Skin of body (tissue), 2 donors: ENCODE data around the gene ELFN2. TPM values are rescaled to one million over a fixed set of nuclear protein-coding genes. Genes with fewer than 3 reads are reported as not detected.

ENCODE experiments used
- DNase-seq: peaks from one replicate; lab custom pipeline; 2025; lab: John Stamatoyannopoulos, UW
- total RNA-seq: library from RNA; depleted of rRNA; stranded (reverse); fragments of >200 nt; gene quantifications from one replicate; pipeline ENCODE4 v1.2.3, GENCODE V29; 2014

Gene ELFN2
- total RNA-seq, 1 donor from 2014 or later, result 0.30 TPM

DNA sequence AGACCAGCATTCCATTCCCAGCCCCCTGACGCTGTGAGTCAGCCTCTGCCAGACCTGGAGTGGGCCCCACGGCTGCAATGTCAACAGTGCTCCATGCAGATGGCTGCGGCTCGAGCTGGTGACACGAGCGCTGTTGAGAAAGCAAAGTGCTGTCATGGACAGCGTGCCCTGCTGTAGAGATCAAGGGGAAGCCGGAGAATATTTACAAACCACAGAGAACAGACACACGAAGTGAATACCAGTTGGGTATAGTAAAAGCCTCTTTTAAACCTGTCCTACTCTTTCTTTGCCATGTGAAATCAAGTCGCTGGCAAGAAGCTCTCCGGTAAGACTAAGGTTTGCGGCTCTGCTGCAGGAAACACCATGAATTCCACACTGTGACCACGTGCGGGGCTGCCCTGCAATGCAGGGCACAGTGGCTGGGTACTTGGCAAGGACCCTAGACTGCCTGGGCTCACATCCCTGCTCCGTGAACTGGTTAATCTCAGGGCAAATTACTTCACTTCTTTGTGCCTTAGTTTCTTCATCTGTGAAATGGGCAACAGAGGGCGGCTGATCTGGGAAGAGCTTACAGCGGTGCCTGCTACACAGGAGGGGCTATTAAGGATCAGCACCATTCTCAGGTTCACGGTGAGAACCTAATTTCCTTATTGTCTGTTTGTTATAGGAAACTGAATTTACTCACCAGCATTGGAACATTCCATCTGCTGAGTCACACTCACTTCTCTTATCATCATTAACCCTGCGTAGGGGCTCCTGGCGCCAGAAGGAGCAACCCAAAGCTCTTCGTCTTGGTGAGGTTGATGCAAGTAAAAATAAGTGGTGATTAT is 27.8 kb upstream of the ELFN2 start:
- no peak for DNase-seq

DNA sequence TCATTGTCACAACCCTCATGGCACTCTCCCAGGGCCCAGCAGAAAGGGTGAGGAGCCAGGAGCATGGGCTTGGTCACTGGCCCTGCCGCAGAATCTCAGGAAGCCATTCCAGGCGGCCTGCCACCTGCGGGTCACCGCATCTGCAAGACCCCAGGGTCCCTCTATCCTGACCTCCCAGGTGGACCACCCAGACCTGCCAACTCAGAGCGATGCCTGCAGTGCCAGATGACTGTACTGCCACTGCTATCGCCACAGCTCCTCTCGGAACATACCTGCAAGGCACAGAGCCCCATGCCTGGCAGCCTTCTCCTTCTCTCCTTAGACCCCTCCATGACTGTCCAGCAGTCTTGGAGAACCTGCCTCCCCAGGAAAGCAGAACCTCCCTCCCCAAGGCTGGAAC is 26.4 kb upstream of the ELFN2 start:
- no peak for DNase-seq

DNA sequence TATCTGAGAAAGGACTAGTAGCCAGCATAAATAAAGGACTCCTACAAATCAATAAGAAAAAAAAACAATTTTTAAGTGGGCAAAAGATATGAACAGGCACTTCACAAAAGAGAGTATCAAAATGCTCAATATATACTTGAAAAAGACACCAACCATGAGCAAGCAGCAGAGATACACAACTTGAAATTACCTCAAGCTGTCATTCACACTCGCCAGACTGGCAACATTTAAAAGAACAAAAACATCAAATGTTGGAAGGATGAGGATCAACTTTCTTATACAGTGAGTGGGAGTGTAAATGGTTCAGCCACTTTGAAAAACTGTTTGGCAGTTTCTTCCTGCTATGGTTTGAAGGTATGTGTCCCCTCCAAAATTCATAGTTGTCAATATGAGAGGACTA is 23.9 kb upstream of the ELFN2 start:
- DNase-seq, result no peak

DNA sequence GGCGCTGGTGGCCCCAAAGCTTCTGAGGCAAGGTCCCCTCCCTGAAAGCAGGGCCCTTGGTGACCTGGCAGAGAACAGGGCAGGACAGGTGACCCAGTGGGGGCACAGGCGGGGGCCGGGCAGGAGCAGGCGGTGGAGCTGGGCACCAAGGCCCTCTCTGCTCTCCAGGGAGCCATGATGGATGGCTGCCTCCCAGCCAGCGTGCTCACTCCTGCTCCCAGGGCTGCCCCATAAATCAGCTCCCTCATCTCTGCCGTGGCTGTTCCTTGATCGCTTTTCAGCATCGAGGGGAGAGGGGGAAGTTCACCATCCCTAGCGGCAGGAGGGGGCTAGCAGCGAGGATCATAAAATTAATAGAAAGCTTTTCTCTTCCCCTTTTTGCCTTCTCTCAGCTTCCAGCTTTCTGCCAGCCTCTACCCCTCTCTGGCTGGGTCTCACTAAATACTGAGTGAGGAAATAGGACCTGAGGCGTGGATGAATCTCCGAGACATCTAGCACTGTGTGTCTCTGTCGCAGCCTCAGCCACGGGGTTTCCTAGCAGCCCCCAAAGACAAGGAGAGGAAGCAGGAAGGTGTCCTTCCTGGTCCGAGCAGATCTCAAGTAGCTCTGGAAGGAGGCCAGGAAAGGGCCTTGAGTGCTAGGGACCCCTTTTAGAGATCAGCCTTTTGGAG is 22.2 kb upstream of the ELFN2 start:
- DNase-seq, result no peak

DNA sequence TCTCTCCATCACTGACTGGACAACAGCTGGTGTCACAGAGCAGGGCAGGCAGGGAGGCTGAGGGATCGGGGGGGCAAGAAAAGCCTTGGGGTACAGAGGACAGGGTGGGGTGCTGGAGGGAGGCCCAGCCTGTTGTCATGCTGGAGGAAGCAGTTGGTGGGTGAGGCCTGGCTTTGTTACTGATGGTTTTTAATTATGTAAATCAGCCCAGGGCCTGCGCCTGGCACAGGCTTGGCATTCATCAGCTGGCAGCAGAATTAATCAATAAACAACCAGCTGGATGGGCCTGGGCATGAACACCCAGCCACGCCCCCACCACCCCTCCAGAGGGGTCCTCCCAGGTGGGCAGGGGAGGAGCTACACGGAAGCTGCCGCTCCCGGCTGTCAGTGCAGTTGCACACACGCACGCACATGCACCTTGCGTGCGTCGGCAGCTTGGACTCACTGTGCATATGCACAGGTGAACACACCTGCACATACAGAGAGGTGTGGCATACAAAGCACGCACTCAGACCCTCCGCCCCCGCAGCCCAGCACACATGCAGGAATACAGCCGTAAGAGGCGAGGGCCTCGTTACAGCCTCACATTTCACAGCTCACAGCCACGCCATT is 21.3 kb upstream of the ELFN2 start:
- no peak for DNase-seq

DNA sequence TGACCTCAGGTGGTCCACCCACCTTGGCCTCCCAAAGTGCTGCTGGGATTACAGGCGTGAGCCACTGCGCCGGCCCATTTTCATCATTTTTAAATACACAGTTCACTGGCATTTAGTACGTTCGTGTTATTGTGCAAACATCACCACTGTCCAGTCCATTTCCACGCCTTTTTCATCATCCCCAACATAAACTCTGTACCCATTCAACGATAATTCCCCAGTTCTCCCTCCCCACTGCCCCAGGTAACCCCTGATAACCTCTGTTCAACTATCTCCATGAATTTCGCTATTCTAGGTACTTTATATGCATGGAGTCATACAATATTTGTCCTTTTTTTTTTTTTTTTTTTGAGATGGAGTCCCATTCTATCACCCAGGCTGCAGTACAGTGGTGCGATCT is 18.2 kb upstream of the ELFN2 start:
- DNase-seq, result no peak

DNA sequence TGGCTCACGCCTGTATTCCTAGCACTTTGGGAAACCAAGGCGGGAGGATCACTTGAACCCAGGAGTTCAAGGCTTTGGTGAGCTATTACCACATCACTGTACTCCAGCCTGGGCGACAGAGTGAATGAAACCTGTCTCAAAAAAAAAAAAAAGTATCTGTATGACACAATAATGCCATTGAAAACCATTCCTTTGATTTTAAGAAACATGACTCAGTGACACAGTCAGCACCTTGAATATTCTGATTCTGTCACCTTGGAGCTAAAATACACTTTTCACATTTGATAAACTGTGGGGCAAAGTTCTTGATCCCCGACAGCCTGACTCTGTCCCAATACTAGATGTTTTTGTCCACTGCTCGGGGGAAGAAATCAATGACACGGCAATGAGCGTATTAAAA is 16.7 kb upstream of the ELFN2 start:
- DNase-seq, result no peak

DNA sequence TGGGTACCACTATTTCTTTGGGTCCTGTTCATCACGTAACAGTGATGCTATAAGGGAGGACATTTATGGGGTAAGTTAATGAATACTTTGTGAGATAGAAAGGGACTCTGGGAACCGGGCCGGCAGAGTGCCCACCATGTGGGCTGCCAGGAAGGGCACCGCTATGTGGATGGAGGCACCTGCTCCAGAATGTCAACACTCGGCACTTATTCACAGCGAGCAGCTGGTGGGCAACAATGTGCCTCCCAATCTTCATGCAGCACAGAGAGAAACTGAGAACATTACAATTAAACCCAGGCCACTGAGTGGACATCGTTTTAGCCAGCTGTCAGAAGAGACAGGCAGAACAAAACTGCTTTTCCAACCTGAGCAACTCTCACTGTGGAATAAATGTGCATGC is 15.8 kb upstream of the ELFN2 start:
- no peak for DNase-seq

DNA sequence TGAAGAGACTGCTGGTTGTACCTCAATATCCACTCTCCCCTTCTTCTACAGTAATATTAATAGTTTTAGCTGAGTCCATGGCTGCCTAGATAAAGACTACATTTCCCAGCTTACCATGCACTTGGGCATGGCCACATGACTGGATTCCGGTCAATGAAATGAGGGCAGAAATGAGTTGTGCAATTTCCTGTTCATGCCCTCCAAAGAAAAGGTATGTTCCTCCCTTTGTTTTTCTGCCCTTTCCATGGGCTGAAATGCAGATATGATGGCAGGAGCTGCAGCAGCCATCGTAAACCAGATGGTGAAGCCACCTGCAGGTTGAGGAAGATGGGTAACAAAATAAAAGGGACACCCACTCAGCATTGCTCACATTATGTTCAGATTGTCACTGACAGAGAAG is 15.3 kb upstream of the ELFN2 start:
- DNase-seq, result no peak

DNA sequence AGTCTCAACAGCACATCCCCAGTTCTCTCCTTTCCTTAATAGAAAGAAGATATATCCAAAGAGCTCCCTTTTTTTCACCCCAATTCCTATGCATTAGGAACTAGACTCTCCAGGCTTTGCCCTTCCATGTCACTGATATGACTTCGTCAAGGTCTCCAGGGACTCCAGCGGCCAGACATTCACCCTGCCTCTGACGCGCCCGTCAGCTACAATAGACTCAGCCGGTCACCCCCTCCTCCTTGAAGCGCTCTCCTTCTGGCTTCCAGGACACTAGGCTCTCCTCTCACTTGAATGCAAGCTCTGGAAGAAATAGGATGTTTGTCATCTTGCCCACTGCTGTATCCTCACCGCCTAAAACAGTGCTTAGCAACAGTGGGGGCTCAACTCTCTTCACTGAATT is 14.9 kb upstream of the ELFN2 start:
- DNase-seq, result no peak

DNA sequence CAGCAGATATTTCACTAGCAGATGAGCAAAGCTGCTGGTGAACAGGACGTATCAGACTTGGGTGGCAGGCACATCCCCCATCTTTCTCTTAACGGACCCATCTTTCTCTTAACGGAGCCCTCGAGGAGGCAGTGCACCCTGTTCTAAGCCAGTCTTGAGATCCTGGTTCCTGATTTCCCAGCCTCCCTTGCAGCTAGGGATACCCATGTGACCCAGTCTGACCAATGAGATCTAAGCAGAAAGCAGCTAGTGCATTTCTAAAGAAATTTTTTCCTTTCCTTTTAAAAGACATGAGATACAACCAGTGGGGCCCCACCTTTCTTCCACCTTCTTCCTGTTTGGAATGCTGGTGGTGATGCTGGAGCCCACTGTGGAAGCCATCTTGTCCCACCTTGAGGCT is 13.6 kb upstream of the ELFN2 start:
- no peak for DNase-seq

DNA sequence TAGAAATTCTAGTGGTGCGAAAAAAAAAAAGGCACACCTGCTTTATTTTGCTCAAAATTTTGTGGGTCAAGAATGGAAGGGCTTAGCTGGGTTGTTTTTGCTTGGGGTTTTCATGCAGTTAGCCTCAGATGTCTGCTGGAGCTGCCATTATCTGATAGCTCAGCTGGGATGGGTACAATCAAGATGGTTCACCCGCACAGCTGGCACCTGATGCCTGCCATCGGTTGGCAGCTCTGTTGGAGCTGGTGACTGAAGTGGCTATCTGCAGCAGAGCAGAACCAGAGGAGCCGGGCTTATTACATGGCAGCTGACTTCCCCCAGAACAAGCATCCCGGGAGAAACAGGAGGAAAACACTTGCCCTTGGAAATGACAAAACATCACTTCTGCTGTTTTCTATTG is 12.1 kb upstream of the ELFN2 start:
- no peak for DNase-seq

DNA sequence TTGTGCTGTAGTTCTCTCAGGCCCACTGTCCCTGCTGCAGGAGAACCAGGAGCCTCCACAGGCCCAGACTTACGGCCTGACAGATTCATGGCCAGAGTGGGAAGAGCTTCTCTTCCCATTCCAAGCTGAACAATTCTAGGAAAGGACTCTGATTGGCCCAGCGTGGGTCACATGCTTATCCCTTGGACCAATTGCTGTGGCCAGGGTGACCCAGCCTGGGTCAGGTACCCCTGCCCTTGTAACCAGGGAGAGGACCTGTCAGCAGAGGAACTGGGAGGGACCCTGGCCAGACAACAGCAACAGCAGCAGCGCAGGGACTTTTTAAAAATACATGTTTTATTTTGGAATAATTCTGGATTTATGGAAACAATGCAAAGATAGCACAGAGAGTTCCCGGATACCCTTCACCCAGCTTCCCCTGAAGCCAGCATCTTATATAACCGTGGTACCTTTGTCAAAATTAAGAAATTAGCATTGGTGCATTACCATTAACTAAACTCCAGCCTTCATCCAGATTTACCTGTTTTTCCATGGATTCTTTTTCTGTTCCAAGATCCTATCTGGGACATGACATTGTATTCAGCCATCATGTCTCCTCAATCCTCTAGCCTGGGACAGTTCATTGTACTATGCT is 8.8 kb upstream of the ELFN2 start:
- no peak for DNase-seq

DNA sequence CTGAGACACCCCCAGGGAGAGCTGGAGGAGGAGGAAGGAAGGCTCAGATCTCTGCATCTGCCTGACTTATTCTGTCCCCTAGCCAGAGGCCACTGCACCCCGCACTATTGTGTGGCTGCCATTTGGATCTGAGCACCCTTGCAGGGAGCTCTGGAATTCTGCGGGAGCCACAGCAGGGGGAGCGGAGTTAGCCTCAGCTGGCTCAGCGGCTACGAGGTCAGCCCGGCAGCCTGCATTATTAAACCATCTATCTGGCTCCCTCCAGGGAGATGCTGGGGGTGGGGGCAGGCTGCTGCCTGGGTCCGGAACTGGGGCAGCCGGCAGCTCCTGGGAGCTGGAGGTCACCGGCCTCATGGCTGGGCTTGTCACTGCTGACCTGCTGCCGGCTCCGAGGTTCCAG is 6.5 kb upstream of the ELFN2 start:
- DNase-seq, result no peak

DNA sequence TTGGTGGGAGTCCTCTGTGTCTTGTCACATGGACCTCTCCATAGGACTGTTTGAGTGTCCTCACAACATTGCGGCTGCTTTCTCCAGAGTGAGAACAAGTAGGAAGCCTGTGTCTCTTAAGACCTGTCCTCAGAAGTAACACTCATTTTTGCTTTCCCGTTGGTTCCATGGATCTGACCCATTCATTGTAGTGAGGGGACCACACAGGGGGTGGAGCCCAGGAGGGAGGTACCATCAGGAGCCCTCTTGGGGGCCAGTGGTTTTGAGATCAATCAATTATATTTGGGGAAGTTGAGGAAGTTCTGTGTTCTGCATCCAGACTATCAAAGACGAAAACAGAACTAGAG is 5.4 kb upstream of the ELFN2 start:
- no peak for DNase-seq

DNA sequence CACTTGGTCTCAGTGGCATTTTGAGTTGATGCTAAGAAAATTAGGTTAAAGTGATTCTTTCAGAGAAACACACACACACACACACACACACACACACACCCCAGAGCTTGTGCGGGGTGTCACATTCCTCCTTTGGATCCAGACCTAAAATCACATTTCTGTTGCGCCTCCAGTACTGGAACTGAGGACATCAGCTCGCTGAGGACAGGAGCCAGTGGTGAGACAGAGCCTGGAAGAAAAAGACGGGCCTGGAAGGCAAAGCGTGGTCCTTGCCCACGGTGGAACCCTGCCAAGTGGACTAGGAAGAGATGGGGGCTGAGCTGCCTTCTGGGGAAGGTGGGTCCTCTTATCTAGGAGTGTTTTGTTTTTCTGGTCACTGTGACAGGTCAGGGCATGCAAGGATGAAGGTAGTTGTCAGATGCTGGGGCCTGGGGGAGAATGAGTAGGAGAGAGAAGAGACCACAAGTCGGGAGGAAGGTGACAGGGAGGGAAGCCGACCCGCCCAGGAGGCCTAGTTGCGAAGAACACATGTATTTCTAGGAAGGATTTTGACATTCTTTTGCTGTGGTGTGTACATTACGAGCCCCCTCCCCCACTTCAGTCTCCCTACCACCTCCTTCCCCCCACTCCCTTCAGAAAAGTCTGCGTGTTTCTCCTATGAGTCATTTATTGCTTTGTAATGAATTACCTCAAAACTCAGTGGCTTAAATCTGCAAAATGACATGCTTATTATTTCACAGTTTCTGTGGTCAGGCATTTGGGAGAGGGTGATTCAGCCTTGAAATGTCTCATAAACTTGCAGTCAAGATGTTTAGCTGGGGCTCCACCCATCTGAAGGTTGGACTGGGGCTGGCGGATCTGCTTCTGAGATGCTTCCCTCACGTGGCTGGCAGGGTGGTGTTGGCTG is 4.8 kb upstream of the ELFN2 start:
- no peak for DNase-seq

DNA sequence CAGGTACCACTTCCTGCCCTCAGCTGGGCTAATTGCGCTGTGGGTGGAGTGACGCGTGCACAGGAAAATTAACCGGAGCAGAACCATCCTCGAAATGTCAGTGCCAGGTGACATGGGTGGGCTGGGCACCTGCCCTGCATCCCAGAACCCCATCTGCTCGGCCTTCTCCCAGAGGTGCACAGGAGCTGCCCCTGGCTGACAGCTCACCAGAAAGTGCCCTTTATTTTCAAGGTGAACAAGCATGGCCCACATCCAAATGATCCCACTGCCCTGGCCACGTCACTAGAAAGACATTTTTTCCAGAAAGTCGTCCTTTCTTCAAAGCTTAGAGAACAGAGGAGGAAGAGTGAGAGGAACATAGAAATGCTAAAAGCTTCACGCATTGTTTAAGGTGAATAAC is 4.1 kb upstream of the ELFN2 start:
- DNase-seq, result no peak

DNA sequence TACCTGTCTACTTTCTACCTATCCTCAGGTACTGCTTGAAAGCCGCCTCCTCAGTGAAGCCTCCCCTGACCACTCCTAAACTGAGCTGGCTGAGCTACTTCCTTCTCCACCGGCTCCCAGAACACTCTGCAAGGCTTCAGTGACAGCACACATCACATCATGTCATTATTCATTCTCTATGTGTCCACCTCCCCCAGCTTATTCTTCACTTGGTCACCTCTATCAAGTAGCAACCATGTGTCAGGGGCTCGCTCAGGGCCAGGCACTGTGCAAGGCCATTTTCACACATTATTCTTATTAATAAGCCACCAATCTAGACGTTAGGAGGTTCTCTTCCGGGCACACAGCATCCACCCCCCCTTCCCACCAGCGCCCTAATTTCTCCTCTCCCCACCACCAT is 3.7 kb upstream of the ELFN2 start:
- DNase-seq, result no peak

DNA sequence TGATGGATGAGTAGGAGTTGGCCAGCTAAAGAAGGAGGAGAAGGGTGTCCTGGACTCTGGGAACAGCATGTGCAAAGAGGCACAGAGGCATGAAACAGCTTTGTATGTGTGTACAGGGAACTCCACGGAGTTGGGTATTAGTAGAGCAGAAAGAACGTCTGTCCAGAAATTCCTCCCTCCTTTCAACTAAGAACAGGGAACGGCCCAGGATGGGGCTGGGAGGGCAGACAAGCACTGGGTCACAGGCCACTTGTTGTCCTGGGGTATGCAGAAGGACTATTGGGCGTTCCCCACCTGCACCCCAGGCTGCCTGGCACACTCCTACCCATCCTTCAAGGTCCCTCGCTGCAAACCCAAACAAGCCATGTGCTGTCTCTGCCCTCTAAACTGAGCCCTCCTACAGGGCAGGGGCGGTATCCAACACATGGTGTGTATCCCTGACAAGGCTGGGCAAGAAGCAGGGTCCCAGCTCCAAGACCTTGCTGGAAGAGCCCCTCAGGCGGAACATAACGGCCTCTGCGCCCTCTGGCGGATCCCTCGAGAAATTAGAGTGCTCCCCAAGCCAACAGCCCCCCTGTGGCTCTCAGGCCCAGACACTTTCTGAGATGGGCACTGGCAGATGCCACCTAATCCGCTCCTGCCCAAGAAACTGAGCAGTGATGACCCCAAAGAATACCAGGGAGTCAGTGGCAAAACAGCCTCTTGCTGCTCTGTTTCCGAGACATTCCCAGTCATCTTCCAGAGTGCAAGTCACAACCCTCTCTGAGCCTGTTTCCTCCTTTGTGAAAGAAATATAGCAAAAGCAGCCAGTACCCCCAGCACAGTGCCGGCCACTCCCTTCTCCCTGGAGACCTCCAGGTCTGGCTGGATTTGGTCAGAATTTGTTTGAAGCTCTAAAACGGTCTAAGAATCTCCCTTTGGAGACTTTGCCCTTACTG is 1.6 kb upstream of the ELFN2 start:
- peak; percentile 36 for DNase-seq
